Fibroblast of skin of scalp (primary cell): Measurements from ENCODE around the gene L3HYPDH.

Source experiments
- DNase-seq: peaks from one replicate; pipeline ENCODE4 v3.0.0-alpha.2; 2013

L3HYPDH gene

DNA sequence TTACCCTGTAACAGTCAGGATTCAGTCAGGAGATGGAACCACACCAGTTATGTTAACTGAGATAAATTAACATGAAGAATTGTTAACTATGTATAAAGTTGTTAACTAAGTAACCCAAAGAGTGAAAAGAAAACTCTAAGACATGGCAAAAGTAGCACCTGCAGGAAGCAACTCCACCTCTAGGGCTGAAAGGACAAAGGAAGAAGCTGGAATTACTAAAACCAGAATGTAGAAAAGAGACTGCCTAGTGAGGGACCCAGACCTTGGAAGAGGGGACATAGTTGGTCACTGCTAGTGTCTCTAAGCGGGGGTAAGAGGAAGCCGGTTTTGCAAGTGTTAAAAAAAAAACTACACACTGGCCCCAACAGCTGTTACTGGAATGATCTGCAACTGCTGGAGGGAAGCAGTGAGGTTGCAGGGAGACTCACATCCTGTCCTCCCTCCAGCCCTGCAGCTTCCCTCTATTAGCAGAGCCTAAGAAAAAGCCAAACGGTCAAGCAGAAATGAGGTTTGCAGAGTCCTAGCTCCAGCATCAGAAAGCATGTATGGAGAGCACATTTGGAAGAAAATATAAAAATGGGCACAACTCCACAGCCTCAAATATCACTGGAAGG is 58.8 kb downstream of the L3HYPDH start:
- no peak for DNase-seq

DNA sequence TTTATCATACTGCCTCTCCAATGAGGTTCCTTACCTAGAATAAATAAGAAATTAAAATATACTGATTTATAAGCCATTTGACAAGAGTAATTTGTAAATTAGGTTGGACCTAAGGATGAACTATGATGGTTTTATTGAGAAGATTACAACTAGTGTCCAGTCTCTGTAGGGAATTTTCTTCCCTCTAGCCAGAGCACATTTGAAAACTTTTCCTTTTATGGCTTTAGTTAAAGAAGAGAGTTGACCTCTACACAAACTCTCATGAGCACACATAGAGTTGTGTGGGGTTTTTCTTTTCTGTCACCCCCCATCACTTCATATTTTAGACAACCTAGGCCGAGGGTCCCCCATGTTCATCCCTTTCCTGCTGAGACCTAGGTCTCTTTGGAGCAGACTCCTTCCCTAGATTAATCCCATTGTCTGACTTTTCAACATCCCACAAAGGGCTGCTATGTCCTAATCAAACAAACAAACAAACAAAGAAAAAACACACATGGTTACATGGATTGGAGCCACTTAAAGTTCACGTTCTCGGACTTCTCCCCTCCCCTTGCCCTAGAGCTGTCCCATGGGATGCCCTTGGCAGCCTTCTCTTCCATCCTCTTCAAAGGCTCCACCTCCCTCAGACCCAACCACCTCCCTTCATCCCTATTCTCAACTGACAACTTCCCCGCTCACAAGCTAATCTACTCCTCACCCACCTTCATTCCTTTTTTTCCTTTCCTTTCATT is 59.7 kb downstream of the L3HYPDH start:
- no peak for DNase-seq
